ENCODE measurements around the gene ST6GALNAC2. TPM values are rescaled to one million over a fixed set of nuclear protein-coding genes. Genes with fewer than 3 reads are reported as not detected.
A peak's percentile ranks its signal among the peaks of the same experiment; 100 is the strongest.

The ST6GALNAC2 gene
- total RNA-seq, 4 donors from 2014 or later = 71.1 to 94.3 (median 80.3) TPM

GRCh38 chr17:76630151-76630550 lies 44.5 kb upstream of the ST6GALNAC2 start:
- Histone ChIP-seq H3K4me1 (no peaks in the 10 kb centered on the region), H3K36me3 (no peaks in the 10 kb centered on the region), H3K27me3 (no peaks in the 10 kb centered on the region), H3K27ac (no peak overlapping the region), H3K4me3 (no peak overlapping the region), H3K9me3 (no peaks in the 10 kb centered on the region)
- no peak for DNase-seq (ENCODE audit: low spot score in 2 of 2)
- TF ChIP-seq EP300 (IDR thresholded peaks at IDR 0.05) (no peak), POLR2AphosphoS5 (IDR thresholded peaks at IDR 0.05) (no peak), POLR2A (IDR thresholded peaks at IDR 0.05) (no peak), CTCF (IDR thresholded peaks at IDR 0.05) (no peak)
- 73% methylated on average over 6 of the region's 6 CpGs for WGBS

- no peak for TF ChIP-seq CTCF (IDR thresholded peaks at IDR 0.05)
- no peak for TF ChIP-seq POLR2AphosphoS5 (IDR thresholded peaks at IDR 0.05)
- Histone ChIP-seq H3K27me3 (no peaks in the 10 kb centered on the region), H3K36me3 (no peaks in the 10 kb centered on the region), H3K27ac (no peak overlapping the region), H3K9me3 (no peaks in the 10 kb centered on the region), H3K4me3 (no peak overlapping the region), H3K4me1 (peaks cover 10% of the 10 kb centered on the region)
- 90% methylated on average over 13 of the region's 13 CpGs for WGBS
- DNase-seq (ENCODE audit: low spot score in 2 of 2) = no peak
These were observed 41.9 kb upstream of the ST6GALNAC2 start for GRCh38 chr17:76627510-76627909.

GRCh38 chr17:76626442-76626841 lies 40.8 kb upstream of the ST6GALNAC2 start:
- Histone ChIP-seq H3K36me3 (no peaks in the 10 kb centered on the region), H3K4me1 (peaks cover 10% of the 10 kb centered on the region), H3K27me3 (no peaks in the 10 kb centered on the region), H3K4me3 (no peak overlapping the region), H3K9me3 (no peaks in the 10 kb centered on the region), H3K27ac (no peak overlapping the region)
- WGBS = 73% methylated on average over 11 of the region's 11 CpGs
- TF ChIP-seq CTCF (IDR thresholded peaks at IDR 0.05) = no peak
- TF ChIP-seq EP300 (IDR thresholded peaks at IDR 0.05) = no peak
- no peak for TF ChIP-seq POLR2A (IDR thresholded peaks at IDR 0.05)
- no peak for TF ChIP-seq POLR2AphosphoS5 (IDR thresholded peaks at IDR 0.05)
- no peak for DNase-seq (ENCODE audit: low spot score in 2 of 2)

- Histone ChIP-seq H3K27me3 (no peaks in the 10 kb centered on the region), H3K27ac (no peak overlapping the region), H3K36me3 (no peaks in the 10 kb centered on the region), H3K4me3 (no peak overlapping the region), H3K4me1 (peaks cover 10% of the 10 kb centered on the region), H3K9me3 (no peaks in the 10 kb centered on the region)
- 78% methylated on average over 6 of the region's 6 CpGs for WGBS
- no peak for DNase-seq (ENCODE audit: low spot score in 2 of 2)
- no peak for TF ChIP-seq EP300 (IDR thresholded peaks at IDR 0.05)
- TF ChIP-seq POLR2AphosphoS5 (IDR thresholded peaks at IDR 0.05) = no peak
- TF ChIP-seq CTCF (IDR thresholded peaks at IDR 0.05) = no peak
- no peak for TF ChIP-seq POLR2A (IDR thresholded peaks at IDR 0.05)
These were observed 39.8 kb upstream of the ST6GALNAC2 start for GRCh38 chr17:76625496-76625895.

GRCh38 chr17:76623271-76624146 lies 37.8 kb upstream of the ST6GALNAC2 start:
- no peaks in the 10 kb centered on the region for H3K9me3 ChIP-seq
- 20% methylated on average over 18 of the region's 18 CpGs for WGBS

More at GRCh38 chr17:76623271-76624146, 37.8 kb upstream of the ST6GALNAC2 start:
- Histone ChIP-seq H3K27me3 (no peaks in the 10 kb centered on the region), H3K36me3 (no peaks in the 10 kb centered on the region), H3K27ac (no peak overlapping the region), H3K4me3 (no peak overlapping the region), H3K4me1 (peaks cover 10% of the 10 kb centered on the region)
- TF ChIP-seq CTCF (IDR thresholded peaks at IDR 0.05) (peak; percentile 89 to 98), POLR2AphosphoS5 (IDR thresholded peaks at IDR 0.05) (no peak)
- DNase-seq (ENCODE audit: low spot score in 2 of 2) = peak; percentile 80 to 83
